ENCODE measurements around the gene PSMA6.

DNA sequence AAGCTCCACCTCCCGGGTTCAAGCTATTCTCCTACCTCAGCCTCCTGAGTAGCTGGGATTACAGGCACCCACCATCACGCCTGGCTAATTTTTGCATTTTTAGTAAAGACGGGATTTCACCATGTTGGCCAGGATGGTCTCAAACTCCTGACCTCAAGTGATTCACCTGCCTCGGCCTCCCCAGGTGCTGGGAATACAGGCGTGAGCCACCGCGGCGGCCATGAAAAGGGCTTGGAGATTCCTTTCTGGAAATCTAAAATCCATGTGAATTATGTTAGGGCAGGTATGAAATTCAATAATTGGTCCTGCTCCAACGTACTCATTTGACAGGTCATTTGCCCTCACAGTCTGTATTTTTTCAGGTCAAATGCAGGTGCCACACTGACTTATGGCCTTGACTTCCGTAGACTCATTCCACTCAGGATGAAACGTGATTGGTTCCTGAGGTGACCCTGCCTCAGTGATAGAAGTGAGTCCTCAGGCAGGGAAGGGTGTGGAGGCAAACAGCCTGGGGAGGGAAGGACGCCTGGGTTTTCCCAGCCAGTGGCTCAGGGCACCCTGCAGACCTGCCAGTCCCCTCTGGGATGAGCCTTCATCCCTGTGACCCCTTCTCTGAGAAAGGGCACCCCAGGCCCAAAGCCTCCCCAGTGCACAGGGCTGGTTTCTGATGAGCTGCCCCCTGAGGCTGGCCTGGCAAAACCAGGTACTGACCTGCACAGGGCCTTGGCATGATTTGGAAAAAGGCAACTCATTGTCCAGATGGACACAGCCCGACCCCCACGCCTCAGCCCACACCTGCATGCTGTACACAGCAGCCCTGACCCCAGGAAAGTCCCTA lies 48.7 kb downstream of the PSMA6 start:
- TF ChIP-seq, protein P1, sequence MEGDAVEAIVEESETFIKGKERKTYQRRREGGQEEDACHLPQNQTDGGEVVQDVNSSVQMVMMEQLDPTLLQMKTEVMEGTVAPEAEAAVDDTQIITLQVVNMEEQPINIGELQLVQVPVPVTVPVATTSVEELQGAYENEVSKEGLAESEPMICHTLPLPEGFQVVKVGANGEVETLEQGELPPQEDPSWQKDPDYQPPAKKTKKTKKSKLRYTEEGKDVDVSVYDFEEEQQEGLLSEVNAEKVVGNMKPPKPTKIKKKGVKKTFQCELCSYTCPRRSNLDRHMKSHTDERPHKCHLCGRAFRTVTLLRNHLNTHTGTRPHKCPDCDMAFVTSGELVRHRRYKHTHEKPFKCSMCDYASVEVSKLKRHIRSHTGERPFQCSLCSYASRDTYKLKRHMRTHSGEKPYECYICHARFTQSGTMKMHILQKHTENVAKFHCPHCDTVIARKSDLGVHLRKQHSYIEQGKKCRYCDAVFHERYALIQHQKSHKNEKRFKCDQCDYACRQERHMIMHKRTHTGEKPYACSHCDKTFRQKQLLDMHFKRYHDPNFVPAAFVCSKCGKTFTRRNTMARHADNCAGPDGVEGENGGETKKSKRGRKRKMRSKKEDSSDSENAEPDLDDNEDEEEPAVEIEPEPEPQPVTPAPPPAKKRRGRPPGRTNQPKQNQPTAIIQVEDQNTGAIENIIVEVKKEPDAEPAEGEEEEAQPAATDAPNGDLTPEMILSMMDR (IDR thresholded peaks at IDR 0.05), result no peak
- TF ChIP-seq EHMT2 (IDR thresholded peaks at IDR 0.05; ENCODE audit: low read depth), result no peak
- no peak for TF ChIP-seq JUNB (IDR thresholded peaks at IDR 0.05)
- no peak for TF ChIP-seq CHD2 (IDR thresholded peaks at IDR 0.05; ENCODE audit: low read length, partially characterized antibody)

All from A549 (cell line).